Upper lobe of right lung (tissue), 1 donor: Measurements from ENCODE around the gene NUTF2. TPM values are rescaled to one million over a fixed set of nuclear protein-coding genes. Genes with fewer than 3 reads are reported as not detected.
"Not testable (repeated sequence)": the region's sequence is repeated elsewhere in the genome, so short reads cannot be mapped to it uniquely, and the experiment has no call there.

ENCODE experiments used
- ATAC-seq: fragments of 200-7000 bp; cut with Tn5 transposase; one replicate; pipeline ENCODE4 v1.9.1; 2020; ENCODE audit warnings: mild to moderate bottlenecking, moderate library complexity
- DNase-seq: peaks from one replicate; pipeline ENCODE4 v3.0.0-alpha.2; 2020
- H3K27ac ChIP-seq: fragments of 200-600 bp; one replicate; pipeline ENCODE4 v1.8.0; 2022
- H3K27me3 ChIP-seq: fragments of 200-600 bp; one replicate; pipeline ENCODE4 v1.8.0; 2022; ENCODE audit warnings: mild to moderate bottlenecking
- H3K36me3 ChIP-seq: fragments of 200-600 bp; one replicate; pipeline ENCODE4 v1.8.0; 2022
- H3K4me1 ChIP-seq: fragments of 200-600 bp; one replicate; pipeline ENCODE4 v1.8.0; 2022
- H3K4me3 ChIP-seq: fragments of 200-600 bp; one replicate; pipeline ENCODE4 v1.8.0; 2022; ENCODE audit warnings: mild to moderate bottlenecking
- H3K9me3 ChIP-seq: fragments of 200-600 bp; one replicate; pipeline ENCODE4 v1.8.0; 2022
- CTCF ChIP-seq: fragments of 200-600 bp; IDR thresholded peaks from one replicate; pipeline ENCODE4 v1.8.0; 2022; ENCODE audit warnings: antibody characterized with exemption
- intact Hi-C: fragments of 100-400 bp; cut with DNase I; formaldehyde crosslinking; loops from one replicate; pipeline ENCODE4 v1.11.0; 2022
- total RNA-seq: library from RNA; stranded (reverse); fragmentation: NEBNext Ultra II Directional; extraction: Animal tissue kit (Norgen Biotek cat#: 25700); gene quantifications from one replicate; pipeline ENCODE4 v1.2.1, GENCODE V29; 2021
- donor health status: DM: no; HTN: yes; CAD: no; lungs with severe emphysema.

NUTF2 gene
- total RNA-seq, 1 donor from 2014 or later: 55.0 TPM

GRCh38 chr16:67902831-67903230 is 56.1 kb downstream of the NUTF2 start:
- Histone ChIP-seq H3K27me3 (no peaks in the 10 kb centered on the region), H3K4me1 (peaks cover 7% of the 10 kb centered on the region), H3K4me3 (no peak overlapping the region), H3K27ac (no peak overlapping the region), H3K9me3 (no peaks in the 10 kb centered on the region), H3K36me3 (peaks cover 9% of the 10 kb centered on the region)
- no peak for TF ChIP-seq CTCF
- intact Hi-C loops: no loop called here
- ATAC-seq (no peak), DNase-seq (no peak)

DNA sequence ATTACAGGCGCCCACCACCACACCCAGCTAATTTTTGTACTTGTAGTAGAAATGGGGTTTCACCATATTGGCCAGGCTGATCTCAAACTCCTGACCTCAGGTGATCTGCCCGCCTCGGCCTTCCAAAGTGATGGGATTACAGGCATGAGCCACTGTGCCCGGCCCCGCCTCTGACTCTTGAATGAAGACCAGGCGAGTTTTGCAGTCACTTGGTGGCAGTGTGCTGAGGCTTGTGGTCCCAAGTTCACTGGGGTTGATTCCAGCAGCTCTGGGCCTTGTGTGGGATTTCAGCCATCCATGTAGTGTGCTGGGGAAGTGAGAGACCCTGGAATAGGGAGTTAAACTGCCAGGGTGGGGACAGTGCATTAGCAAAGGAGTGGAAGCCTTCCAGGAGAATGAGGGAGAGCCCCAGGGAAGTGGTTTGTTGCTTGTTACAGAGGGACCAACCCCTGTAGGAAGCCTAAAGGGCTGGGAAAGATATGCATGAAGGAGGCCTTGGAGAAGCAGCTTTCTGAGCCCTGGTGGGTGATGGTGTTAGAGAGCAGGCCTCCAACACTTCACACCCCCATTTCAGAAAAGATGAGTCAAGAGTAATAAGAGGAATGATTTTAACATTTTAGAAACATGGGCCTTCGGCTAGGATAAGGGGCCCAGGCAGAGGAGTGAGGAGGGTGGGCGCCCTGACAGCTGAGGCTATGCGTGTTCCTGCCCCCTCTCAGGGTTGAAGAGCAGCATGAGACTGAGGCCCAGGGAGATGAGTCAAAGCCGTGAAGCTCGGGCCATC is 60.9 kb downstream of the NUTF2 start:
- no peak overlapping the region for H3K4me3 ChIP-seq
- ATAC-seq (no peak), DNase-seq (no peak)
- no peak for TF ChIP-seq CTCF
- H3K4me1 ChIP-seq: no peaks in the 10 kb centered on the region
- no peak overlapping the region for H3K27ac ChIP-seq
- no peaks in the 10 kb centered on the region for H3K27me3 ChIP-seq
- H3K36me3 ChIP-seq: peaks cover 39% of the 10 kb centered on the region
- no peaks in the 10 kb centered on the region for H3K9me3 ChIP-seq
- intact Hi-C loops: no loop called here

- no peak overlapping the region for H3K27ac ChIP-seq
- peak; percentile 20 for ATAC-seq
Measured at GRCh38 chr16:67909056-67909742, 62.5 kb downstream of the NUTF2 start.

DNA sequence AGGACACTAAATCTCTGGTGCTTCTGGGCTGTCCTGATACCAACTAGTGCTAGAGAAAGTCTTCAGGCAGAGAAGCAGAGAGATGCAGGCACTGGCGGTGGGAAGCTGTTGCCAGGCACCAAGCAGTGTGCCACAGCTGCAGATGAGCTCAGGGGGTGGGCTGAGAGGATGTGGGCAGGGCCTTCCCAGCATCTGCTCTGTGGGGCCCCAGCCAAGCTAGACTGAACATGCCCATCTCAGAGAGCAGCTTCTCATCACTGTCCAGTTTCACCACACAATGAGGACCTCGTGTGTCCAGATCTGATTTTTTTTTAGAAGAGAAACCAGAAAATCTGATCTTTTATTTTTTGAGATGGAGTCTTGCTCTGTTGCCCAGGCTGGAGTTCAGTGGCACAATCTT is 63.4 kb downstream of the NUTF2 start:
- DNase-seq (no peak), ATAC-seq (no peak)
- Histone ChIP-seq H3K27me3 (no peaks in the 10 kb centered on the region), H3K27ac (no peak overlapping the region), H3K4me1 (no peaks in the 10 kb centered on the region), H3K9me3 (no peaks in the 10 kb centered on the region), H3K4me3 (no peak overlapping the region), H3K36me3 (peaks cover 30% of the 10 kb centered on the region)
- no peak for TF ChIP-seq CTCF
- intact Hi-C loops: no loop called here

More at GRCh38 chr16:67909056-67909742, 62.5 kb downstream of the NUTF2 start:
- no peaks in the 10 kb centered on the region for H3K9me3 ChIP-seq
- no peaks in the 10 kb centered on the region for H3K4me1 ChIP-seq
- DNase-seq: no peak
- H3K27me3 ChIP-seq: no peaks in the 10 kb centered on the region
- peaks cover 30% of the 10 kb centered on the region for H3K36me3 ChIP-seq
- no peak overlapping the region for H3K4me3 ChIP-seq
- intact Hi-C loops: no loop called here
- no peak for TF ChIP-seq CTCF

- Histone ChIP-seq H3K27ac (no peak overlapping the region), H3K9me3 (no peaks in the 10 kb centered on the region), H3K27me3 (no peaks in the 10 kb centered on the region), H3K36me3 (peaks cover 17% of the 10 kb centered on the region), H3K4me1 (peaks cover 25% of the 10 kb centered on the region), H3K4me3 (no peak overlapping the region)
- intact Hi-C loops: no loop called here
- ATAC-seq: no peak
- no peak for TF ChIP-seq CTCF
- no peak for DNase-seq
Measured at GRCh38 chr16:67914758-67915495, 68.2 kb downstream of the NUTF2 start.

- H3K27me3 ChIP-seq, DNase-seq, H3K4me3 ChIP-seq, intact Hi-C loops, ATAC-seq, H3K27ac ChIP-seq, H3K9me3 ChIP-seq: not testable (repeated sequence)
- Histone ChIP-seq H3K4me1 (peaks cover 25% of the 10 kb centered on the region), H3K36me3 (peaks cover 12% of the 10 kb centered on the region)
Measured at GRCh38 chr16:67915496-67915769, 68.7 kb downstream of the NUTF2 start.
